HCT116 (cell line): ENCODE data around the gene PRKCA. TPM values are rescaled to one million over a fixed set of nuclear protein-coding genes. Genes with fewer than 3 reads are reported as not detected.

Experiments used
- ATAC-seq: fragments of 200-7000 bp; cut with Tn5 transposase; 2 replicates; pipeline ENCODE4 v1.9.1; 2020; ENCODE audit warnings: mild to moderate bottlenecking, moderate library complexity
- BruUV-seq: library from RNA; stranded (reverse); fragments of 400-500 nt; replicated peaks from 2 replicates; lab custom pipeline; 2021; lab: Mats Ljungman, UMichigan
- CTCF ChIA-PET: fragments of 300-600 bp; sonication (Branson Sonifier 250); formaldehyde crosslinking; loops from one replicate; lab custom pipeline; 2021; ENCODE audit warnings: antibody characterized with exemption; lab: Charles Lee
- POLR2A ChIA-PET: fragments of 300-600, 350-600 bp; sonication (Branson Sonifier 250); formaldehyde crosslinking; loops from one replicate; lab custom pipeline; 2021; ENCODE audit warnings: antibody characterized with exemption; lab: Charles Lee
- RAD21 ChIA-PET, 2 experiments: fragments of 300-600 bp; sonication (Branson Sonifier 250); formaldehyde crosslinking; loops; one replicate each; lab custom pipeline; 2023; ENCODE audit warnings: low total read pairs in 2 of 2; ENCODE audit not compliant: uncharacterized antibody in 2 of 2, unreplicated experiment in 2 of 2, low non-redundant PET in 1 of 2; lab: Charles Lee
- DNase-seq: peaks from one replicate; pipeline ENCODE4 v3.0.0-alpha.2; 2010; ENCODE audit warnings: low read depth, low spot score
- H2AFZ ChIP-seq: fragments of 200-600 bp; shearing (Covaris generic), sonication (generic); 2 replicates; pipeline ENCODE4 v1.6.1; 2017; ENCODE audit warnings: low read depth, mixed run types, mixed read lengths, antibody characterized with exemption, low read length; ENCODE audit not compliant: poor library complexity, severe bottlenecking
- H3K27ac ChIP-seq: 2 replicates; pipeline ENCODE4 v1.5.1; 2012; ENCODE audit warnings: low read depth, low read length
- H3K27me3 ChIP-seq: fragments of 200-600 bp; sonication (generic); 2 replicates; pipeline ENCODE4 v1.6.1; 2016; ENCODE audit warnings: mixed run types, low read length, mixed read lengths; ENCODE audit not compliant: insufficient read depth
- H3K36me3 ChIP-seq, 2 experiments: fragments of 200-500 bp in 1 of 2; fragments of 200-600 bp in 1 of 2; sonication (Bioruptor generic) in 1 of 2; sonication (generic) in 1 of 2; 2 replicates each; pipeline versions ENCODE4 v1.5.1 to v1.6.1; 2014 to 2016; ENCODE audit warnings: low read length in 2 of 2, inconsistent platforms in 1 of 2, mixed read lengths in 1 of 2, mixed run types in 1 of 2; ENCODE audit not compliant: insufficient read depth in 2 of 2, control insufficient read depth in 1 of 2
- H3K4me1 ChIP-seq, 2 experiments: fragments of 200-600 bp in 1 of 2; sonication (generic) in 1 of 2; 2 replicates each; pipeline versions ENCODE4 v1.5.1 to v1.6.1; 2012 to 2017; ENCODE audit warnings: low read length in 2 of 2, inconsistent platforms in 1 of 2, mild to moderate bottlenecking in 1 of 2, mixed read lengths in 1 of 2, mixed run types in 1 of 2, moderate library complexity in 1 of 2; ENCODE audit not compliant: insufficient read depth in 2 of 2, control insufficient read depth in 1 of 2
- H3K4me2 ChIP-seq: fragments of 200-600 bp; sonication (generic); 2 replicates; pipeline ENCODE4 v1.6.1; 2017; ENCODE audit warnings: mixed run types, low read length, mixed read lengths
- H3K4me3 ChIP-seq, 2 experiments: fragments of 200-600 bp in 1 of 2; sonication (generic) in 1 of 2; replicated peaks in 1 of 2; 2 replicates each; pipeline ENCODE4 v1.5.1; 2011 to 2016; ENCODE audit warnings: low read length in 2 of 2, control low read depth in 1 of 2, low read depth in 1 of 2, mild to moderate bottlenecking in 1 of 2, mixed read lengths in 1 of 2, mixed run types in 1 of 2
- H3K79me2 ChIP-seq: fragments of 200-600 bp; sonication (generic); 2 replicates; pipeline ENCODE4 v1.6.1; 2017; ENCODE audit warnings: mild to moderate bottlenecking, mixed run types, low read length, moderate library complexity, mixed read lengths; ENCODE audit not compliant: insufficient read depth
- H3K9ac ChIP-seq: fragments of 200-600 bp; sonication (generic); 2 replicates; pipeline ENCODE4 v1.6.1; 2016; ENCODE audit warnings: low read length, mixed read lengths
- H3K9me2 ChIP-seq: fragments of 200-600 bp; sonication (generic), shearing (Covaris generic); 2 replicates; pipeline ENCODE4 v1.6.1; 2017; ENCODE audit warnings: mixed run types, mild to moderate bottlenecking, moderate library complexity; ENCODE audit not compliant: insufficient read depth
- H3K9me3 ChIP-seq, 2 experiments: fragments of 200-500 bp in 1 of 2; fragments of 200-600 bp in 1 of 2; sonication (Bioruptor generic) in 1 of 2; sonication (generic) in 1 of 2; 2 replicates each; pipeline ENCODE4 v1.6.1; 2014 to 2017; ENCODE audit warnings: low read length in 2 of 2, mixed read lengths in 2 of 2, inconsistent platforms in 1 of 2, low read depth in 1 of 2, mild to moderate bottlenecking in 1 of 2, mixed run types in 1 of 2, moderate library complexity in 1 of 2; ENCODE audit not compliant: control insufficient read depth in 1 of 2, insufficient read depth in 1 of 2
- H4K20me1 ChIP-seq: fragments of 200-600 bp; sonication (generic), shearing (Covaris generic); 2 replicates; pipeline ENCODE4 v1.6.1; 2017; ENCODE audit warnings: mixed run types, mild to moderate bottlenecking, moderate library complexity; ENCODE audit not compliant: insufficient read depth
- CTCF ChIP-seq, 3 experiments: fragments of 200-600 bp in 1 of 3; sonication (generic) in 1 of 3; IDR thresholded peaks in 2 of 3; conservative IDR thresholded peaks in 1 of 3; 2 replicates each; pipeline ENCODE4 v1.5.1; 2012 to 2017; ENCODE audit warnings: low read depth in 2 of 3, low read length in 2 of 3, antibody characterized with exemption in 1 of 3, borderline replicate concordance in 1 of 3, control low read depth in 1 of 3, mild to moderate bottlenecking in 1 of 3, mixed read lengths in 1 of 3, mixed run types in 1 of 3, moderate library complexity in 1 of 3; ENCODE audit not compliant: insufficient read depth in 1 of 3
- ELF1 ChIP-seq: IDR thresholded peaks from 2 replicates; pipeline ENCODE4 v1.6.1; 2012; ENCODE audit warnings: low read depth, borderline replicate concordance
- EZH2phosphoT487 ChIP-seq: fragments of 200-600 bp; IDR thresholded peaks from 2 replicates; pipeline ENCODE4 v1.6.1; 2018; ENCODE audit warnings: antibody characterized with exemption, borderline replicate concordance
- SIN3A ChIP-seq: IDR thresholded peaks from 2 replicates; pipeline ENCODE4 v1.6.1; 2012; ENCODE audit warnings: low read depth
- YY1 ChIP-seq: IDR thresholded peaks from 2 replicates; pipeline ENCODE4 v1.6.1; 2011; ENCODE audit warnings: low read length, low read depth, moderate library complexity, mild to moderate bottlenecking; ENCODE audit not compliant: insufficient replicate concordance; ENCODE audit errors: extremely low read depth
- ZNF274 ChIP-seq: fragments of 200-500 bp; sonication (Bioruptor generic); IDR thresholded peaks from 2 replicates; pipeline ENCODE4 v1.6.1; 2014; ENCODE audit warnings: mild to moderate bottlenecking, low read depth, low read length, inconsistent platforms
- intact Hi-C: fragments of 100-400 bp; cut with micrococcal nuclease; formaldehyde crosslinking; loops from 2 replicates; pipeline ENCODE4 v1.10.0; 2022
- total RNA-seq: library from RNA; stranded (reverse); gene quantifications from one replicate; pipeline ENCODE4 v1.2.1, GENCODE V29; 2021; ENCODE audit not compliant: unreplicated experiment
- TF ChIP-seq, protein P1 (sequence below): IDR thresholded peaks from 2 replicates; pipeline ENCODE4 v1.6.1; 2012

Gene PRKCA
- total RNA-seq, 1 experiment from 2014 or later: 18.8 TPM

DNA sequence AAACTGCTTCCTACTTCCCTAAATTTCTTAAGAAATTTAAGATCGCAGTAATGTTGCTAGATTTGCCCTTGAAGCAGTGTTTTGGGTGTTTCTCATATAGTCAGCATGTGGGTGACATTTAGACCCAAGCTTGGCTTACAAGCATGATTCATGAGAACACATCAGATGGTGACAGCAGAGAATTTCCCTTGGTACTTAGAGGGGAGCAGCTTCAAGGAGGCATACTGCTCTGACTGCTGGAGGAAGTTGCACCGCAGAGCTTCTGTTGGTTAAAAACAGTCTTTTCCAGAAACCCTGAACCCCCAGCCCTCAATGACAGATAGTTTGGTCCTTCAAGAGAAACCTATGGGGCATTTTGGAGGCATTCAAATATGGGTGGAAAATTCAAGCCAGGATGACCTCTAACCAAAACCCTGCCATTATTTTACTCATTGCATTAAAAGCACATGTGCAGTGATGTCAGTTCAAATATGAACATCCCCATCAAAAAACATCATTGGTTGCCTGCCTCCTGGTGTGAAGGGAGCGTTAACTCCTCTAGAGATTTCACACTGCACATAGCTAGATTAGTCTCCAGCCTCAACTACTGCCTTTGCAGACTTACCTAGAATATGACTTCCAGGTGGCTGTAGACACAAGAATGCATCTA lies 331.0 kb downstream of the PRKCA start:
- no peaks in the 10 kb centered on the region for H3K27me3 ChIP-seq
- TF ChIP-seq YY1 (no peak), CTCF (IDR thresholded peaks at IDR 0.05 in 2 of 3, conservative IDR thresholded peaks at IDR 0.05 in 1 of 3; ENCODE audit: borderline replicate concordance in 1 of 3, insufficient read depth in 1 of 3, low read depth in 2 of 3, low read length in 2 of 3) (no peak), SIN3A (no peak), ZNF274 (no peak), ELF1 (no peak), EZH2phosphoT487 (no peak)
- TF ChIP-seq, protein P1, sequence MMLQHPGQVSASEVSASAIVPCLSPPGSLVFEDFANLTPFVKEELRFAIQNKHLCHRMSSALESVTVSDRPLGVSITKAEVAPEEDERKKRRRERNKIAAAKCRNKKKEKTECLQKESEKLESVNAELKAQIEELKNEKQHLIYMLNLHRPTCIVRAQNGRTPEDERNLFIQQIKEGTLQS: no peak
- TF ChIP-seq, all 23 proteins: peak for 0
- CTCF ChIA-PET: interaction anchor here (1.2 kb wide), 1 partner anchor 431 kb away, joined by 3 read pairs; no protein-coding TSS in a partner anchor
- Histone ChIP-seq H3K4me1 (peaks cover 0 to 6% of the 10 kb centered on the region in 2 experiments; a peak in 1 of 4 replicates), H3K9me3 (no peaks in the 10 kb centered on the region), H3K9me2 (no peaks in the 10 kb centered on the region), H3K9ac (no peak overlapping the region), H4K20me1 (no peaks in the 10 kb centered on the region), H3K27ac (no peak overlapping the region), H2AFZ (no peak overlapping the region), H3K4me3 (no peak overlapping the region), H3K36me3 (no peaks in the 10 kb centered on the region), H3K79me2 (no peaks in the 10 kb centered on the region), H3K4me2 (no peak overlapping the region)
- POLR2A ChIA-PET: no interaction called here
- DNase-seq (no peak), ATAC-seq (no peak)
- intact Hi-C loops: no loop called here
- RAD21 ChIA-PET: no interaction called here
- no TSS peak for BruUV-seq
